GM21390 (cell line): ENCODE measurements around the gene NAA50.
A peak's percentile ranks its signal among the peaks of the same experiment; 100 is the strongest.

Source experiments
- ATAC-seq: cut with Tn5 transposase; IDR thresholded peaks from one replicate; pipeline ENCODE4 v1.9.1; 2021; ENCODE audit not compliant: unreplicated experiment

NAA50 gene

GRCh38 chr3:113745756-113746547, at the start of gene NAA50:
Gene NAA50, minus strand, starts transcription at chr3:113746249. Its CDS starts 300 bp downstream, at chr3:113745949.
- peak; percentile 41 for ATAC-seq

GRCh38 chr3:113795693-113796092, 49.6 kb upstream of the NAA50 start:
- ATAC-seq, result no peak

- ATAC-seq, result no peak
Measured at GRCh38 chr3:113794526-113794925, 48.5 kb upstream of the NAA50 start.

- ATAC-seq, result no peak
Measured at GRCh38 chr3:113791381-113791780, 45.3 kb upstream of the NAA50 start.

GRCh38 chr3:113783980-113784379, 37.9 kb upstream of the NAA50 start:
- ATAC-seq, result no peak

GRCh38 chr3:113783463-113783862, 37.4 kb upstream of the NAA50 start:
- ATAC-seq, result no peak

GRCh38 chr3:113776564-113776963, 30.5 kb upstream of the NAA50 start:
- no peak for ATAC-seq

GRCh38 chr3:113775516-113775915, 29.5 kb upstream of the NAA50 start:
- no peak for ATAC-seq

GRCh38 chr3:113773381-113773780, 27.3 kb upstream of the NAA50 start:
- no peak for ATAC-seq

- ATAC-seq, result no peak
Measured at GRCh38 chr3:113771993-113772392, 25.9 kb upstream of the NAA50 start.

- ATAC-seq, result peak; percentile 67
Measured at GRCh38 chr3:113769551-113769950, 23.5 kb upstream of the NAA50 start.

- no peak for ATAC-seq
Measured at GRCh38 chr3:113764698-113765097, 18.6 kb upstream of the NAA50 start.

GRCh38 chr3:113758389-113759024, 12.5 kb upstream of the NAA50 start:
- ATAC-seq, result no peak

GRCh38 chr3:113754494-113755159, 8.6 kb upstream of the NAA50 start:
- ATAC-seq, result no peak

GRCh38 chr3:113753376-113753985, 7.4 kb upstream of the NAA50 start:
- no peak for ATAC-seq

GRCh38 chr3:113751141-113751540, 5.1 kb upstream of the NAA50 start:
- ATAC-seq, result no peak

- ATAC-seq, result peak; percentile 6
Measured at GRCh38 chr3:113747283-113748046, 1.4 kb upstream of the NAA50 start.

- peak; percentile 32 for ATAC-seq
Measured at GRCh38 chr3:113746548-113747282, 666 bp upstream of the NAA50 start, which contains the start of gene ATP6V1A. Gene ATP6V1A, plus strand, starts transcription at chr3:113747035. Its CDS starts 31,719 bp downstream, at chr3:113778754.

- ATAC-seq, result peak; percentile 52
Measured at GRCh38 chr3:113744941-113745755, 901 bp downstream of the NAA50 start.
